Lung (tissue), 12 donors: Measurements from ENCODE around the gene CFAP251. TPM values are rescaled to one million over a fixed set of nuclear protein-coding genes. Genes with fewer than 3 reads are reported as not detected.

Experiments used
- ATAC-seq: fragments of 200-7000 bp; cut with Tn5 transposase; one replicate; pipeline ENCODE4 v1.9.1; 2020; ENCODE audit warnings: moderate number of reproducible peaks; ENCODE audit not compliant: insufficient read depth, low FRiP score
- DNase-seq, 3 donors: peaks; one replicate each; pipeline ENCODE4 v3.0.0-alpha.2; 2013 to 2017
- H3K27ac ChIP-seq, 2 donors: one replicate each; pipeline ENCODE4 v1.5.1; 2013; ENCODE audit warnings: mild to moderate bottlenecking in 2 of 2, moderate library complexity in 2 of 2, control low read depth in 1 of 2, inconsistent platforms in 1 of 2, low read depth in 1 of 2, low read length in 1 of 2
- H3K27me3 ChIP-seq, 3 donors: one replicate each; pipeline ENCODE4 v1.5.1; 2013; ENCODE audit warnings: low read length in 2 of 3; ENCODE audit not compliant: control insufficient read depth in 3 of 3, insufficient read depth in 3 of 3
- H3K36me3 ChIP-seq, 4 donors: one replicate each; pipeline ENCODE4 v1.5.1; 2013; ENCODE audit warnings: low read length in 4 of 4, mild to moderate bottlenecking in 1 of 4, moderate library complexity in 1 of 4; ENCODE audit not compliant: control insufficient read depth in 4 of 4, insufficient read depth in 4 of 4
- H3K4me1 ChIP-seq, 5 donors: one replicate each; pipeline ENCODE4 v1.5.1; 2013; ENCODE audit warnings: low read length in 5 of 5, mild to moderate bottlenecking in 2 of 5, moderate library complexity in 1 of 5; ENCODE audit not compliant: control insufficient read depth in 5 of 5, insufficient read depth in 5 of 5
- H3K4me3 ChIP-seq: one replicate; pipeline ENCODE4 v1.5.1; 2013; ENCODE audit warnings: mild to moderate bottlenecking, control low read depth, moderate library complexity
- H3K9ac ChIP-seq, 2 donors: one replicate each; pipeline ENCODE4 v1.5.1; 2013; ENCODE audit warnings: low read length in 2 of 2, control low read depth in 1 of 2; ENCODE audit not compliant: insufficient read depth in 1 of 2
- H3K9me3 ChIP-seq, 4 donors: one replicate each; pipeline ENCODE4 v1.5.1; 2013; ENCODE audit warnings: low read length in 3 of 4, mild to moderate bottlenecking in 1 of 4, moderate library complexity in 1 of 4; ENCODE audit not compliant: control insufficient read depth in 4 of 4, insufficient read depth in 3 of 4
- WGBS, 2 donors: extraction: QIAGEN DNeasy Blood & Tissue Kit; methylation state at CpG; one replicate each; pipeline ENCODE4 v1.1.7; 2013; 5-methylcytosine and 5-hydroxymethylcytosine counted together
- polyA plus RNA-seq, 2 donors: library from polyadenylated mRNA; stranded (reverse); fragments of 200-250 nt; gene quantifications; one replicate each; pipeline ENCODE4 v1.2.1, GENCODE V29; 2013
- total RNA-seq, 2 donors: library from RNA; depleted of rRNA in 1 of 2; stranded (reverse); fragments of >200 nt in 1 of 2; gene quantifications; one replicate each; pipeline ENCODE4 v1.2.1, GENCODE V29; 2014 to 2021
- TF ChIP-seq, protein P1 (sequence below): IDR thresholded peaks from 2 replicates; pipeline ENCODE4 v1.5.1; 2012; ENCODE audit warnings: mild to moderate bottlenecking; ENCODE audit errors: control extremely low read depth, extremely low read depth
- donor health status: control.
- donor health status: control.
- donor health status: Bipolar disorder and iron deficiency.
- donor health status: healthy.
- donor health status: DM: yes; HTN: yes; CAD: no.

Gene CFAP251
- total and polyA plus RNA-seq, 4 donors = 6.9 to 35.4 (median 15.6) TPM

GRCh38 chr12:122030424-122031035 lies 112.1 kb downstream of the CFAP251 start:
- Histone ChIP-seq H3K27me3 (no peaks in the 10 kb centered on the region), H3K27ac (peak overlapping the region in 1 of 2 donors; percentile 51), H3K9ac (no peak overlapping the region), H3K4me3 (no peak overlapping the region), H3K4me1 (peaks cover 0 to 5% (median 0%) of the 10 kb centered on the region in 5 donors), H3K9me3 (no peaks in the 10 kb centered on the region), H3K36me3 (peaks cover 0 to 4% (median under 1%) of the 10 kb centered on the region in 4 donors)
- TF ChIP-seq, protein P1, sequence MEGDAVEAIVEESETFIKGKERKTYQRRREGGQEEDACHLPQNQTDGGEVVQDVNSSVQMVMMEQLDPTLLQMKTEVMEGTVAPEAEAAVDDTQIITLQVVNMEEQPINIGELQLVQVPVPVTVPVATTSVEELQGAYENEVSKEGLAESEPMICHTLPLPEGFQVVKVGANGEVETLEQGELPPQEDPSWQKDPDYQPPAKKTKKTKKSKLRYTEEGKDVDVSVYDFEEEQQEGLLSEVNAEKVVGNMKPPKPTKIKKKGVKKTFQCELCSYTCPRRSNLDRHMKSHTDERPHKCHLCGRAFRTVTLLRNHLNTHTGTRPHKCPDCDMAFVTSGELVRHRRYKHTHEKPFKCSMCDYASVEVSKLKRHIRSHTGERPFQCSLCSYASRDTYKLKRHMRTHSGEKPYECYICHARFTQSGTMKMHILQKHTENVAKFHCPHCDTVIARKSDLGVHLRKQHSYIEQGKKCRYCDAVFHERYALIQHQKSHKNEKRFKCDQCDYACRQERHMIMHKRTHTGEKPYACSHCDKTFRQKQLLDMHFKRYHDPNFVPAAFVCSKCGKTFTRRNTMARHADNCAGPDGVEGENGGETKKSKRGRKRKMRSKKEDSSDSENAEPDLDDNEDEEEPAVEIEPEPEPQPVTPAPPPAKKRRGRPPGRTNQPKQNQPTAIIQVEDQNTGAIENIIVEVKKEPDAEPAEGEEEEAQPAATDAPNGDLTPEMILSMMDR = no peak
- no peak for ATAC-seq
- no peak for DNase-seq
- 93% methylated on average over 13 of the region's 13 CpGs for WGBS, 2 donors

GRCh38 chr12:122031342-122032216 lies 113.2 kb downstream of the CFAP251 start:
- peaks cover 0 to 5% (median 0%) of the 10 kb centered on the region in 5 donors for H3K4me1 ChIP-seq
- ATAC-seq (no peak), DNase-seq (peak; percentile 17 to 33 (median 18))
- H3K36me3 ChIP-seq = peaks cover 0 to 7% (median 2%) of the 10 kb centered on the region in 4 donors
- H3K4me3 ChIP-seq = no peak overlapping the region
- no peak overlapping the region for H3K9ac ChIP-seq
- no peak overlapping the region for H3K27ac ChIP-seq
- TF ChIP-seq, protein P1 = peak; percentile 40
- no peaks in the 10 kb centered on the region for H3K27me3 ChIP-seq
- H3K9me3 ChIP-seq = no peaks in the 10 kb centered on the region
- WGBS, 2 donors = 68 to 72% methylated on average over 21 of the region's 21 CpGs

DNA sequence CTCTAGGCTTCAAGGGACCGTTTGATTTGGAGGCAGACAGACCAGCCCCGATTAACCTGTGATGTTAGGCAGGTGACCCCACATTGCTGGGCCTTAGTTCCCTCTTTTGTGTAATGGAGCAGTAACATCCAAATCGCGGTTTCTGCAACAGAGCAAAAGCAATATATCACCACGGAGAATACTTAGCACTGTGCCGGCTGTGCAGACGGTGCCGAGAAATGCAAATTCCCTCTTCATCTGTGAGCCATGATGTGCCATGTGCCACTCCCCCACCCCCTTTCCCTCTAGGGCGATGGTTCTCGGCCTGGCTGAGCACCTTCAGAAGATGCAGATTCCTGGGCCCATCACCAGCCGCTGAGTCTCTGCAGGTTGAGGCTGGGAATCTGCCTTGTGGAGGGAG lies 114.2 kb downstream of the CFAP251 start:
- Histone ChIP-seq H3K9me3 (no peaks in the 10 kb centered on the region), H3K36me3 (peaks cover 4 to 7% (median 6%) of the 10 kb centered on the region in 4 donors), H3K9ac (no peak overlapping the region), H3K27ac (no peak overlapping the region), H3K4me1 (peaks cover 0 to 5% (median 0%) of the 10 kb centered on the region in 5 donors), H3K27me3 (no peaks in the 10 kb centered on the region), H3K4me3 (no peak overlapping the region)
- TF ChIP-seq, protein P1 = no peak
- WGBS, 2 donors = 92 to 94% methylated on average over 11 of the region's 11 CpGs
- DNase-seq = no peak
- ATAC-seq = no peak
